ENCODE data around the gene FXYD3.

FXYD3 gene

DNA sequence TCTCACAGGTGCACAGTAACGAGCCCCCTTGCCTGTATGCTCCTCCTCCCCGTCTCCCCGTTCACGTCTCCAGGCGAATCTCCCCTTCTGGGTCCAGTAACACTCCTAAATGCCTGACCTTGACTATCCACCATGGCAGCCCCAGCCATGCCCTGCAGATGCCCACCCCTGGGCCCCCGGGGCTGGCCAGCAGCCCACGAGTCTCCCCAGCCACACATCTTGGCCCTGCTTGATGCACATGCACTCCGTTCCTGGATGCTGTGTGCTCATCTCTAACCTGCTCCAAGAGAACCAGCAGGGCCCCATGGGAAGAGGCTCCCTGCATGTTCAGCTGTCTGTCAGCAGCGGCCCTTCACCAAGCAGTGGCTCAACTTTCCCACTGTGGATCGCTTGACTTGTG is 42.1 kb upstream of the FXYD3 start:
- no peak overlapping the region for H3K4me3 ChIP-seq (ENCODE audit: low read depth, low read length)
- TF ChIP-seq, protein P1, sequence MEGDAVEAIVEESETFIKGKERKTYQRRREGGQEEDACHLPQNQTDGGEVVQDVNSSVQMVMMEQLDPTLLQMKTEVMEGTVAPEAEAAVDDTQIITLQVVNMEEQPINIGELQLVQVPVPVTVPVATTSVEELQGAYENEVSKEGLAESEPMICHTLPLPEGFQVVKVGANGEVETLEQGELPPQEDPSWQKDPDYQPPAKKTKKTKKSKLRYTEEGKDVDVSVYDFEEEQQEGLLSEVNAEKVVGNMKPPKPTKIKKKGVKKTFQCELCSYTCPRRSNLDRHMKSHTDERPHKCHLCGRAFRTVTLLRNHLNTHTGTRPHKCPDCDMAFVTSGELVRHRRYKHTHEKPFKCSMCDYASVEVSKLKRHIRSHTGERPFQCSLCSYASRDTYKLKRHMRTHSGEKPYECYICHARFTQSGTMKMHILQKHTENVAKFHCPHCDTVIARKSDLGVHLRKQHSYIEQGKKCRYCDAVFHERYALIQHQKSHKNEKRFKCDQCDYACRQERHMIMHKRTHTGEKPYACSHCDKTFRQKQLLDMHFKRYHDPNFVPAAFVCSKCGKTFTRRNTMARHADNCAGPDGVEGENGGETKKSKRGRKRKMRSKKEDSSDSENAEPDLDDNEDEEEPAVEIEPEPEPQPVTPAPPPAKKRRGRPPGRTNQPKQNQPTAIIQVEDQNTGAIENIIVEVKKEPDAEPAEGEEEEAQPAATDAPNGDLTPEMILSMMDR (IDR thresholded peaks at IDR 0.05; ENCODE audit: low read depth, low read length): no peak

DNA sequence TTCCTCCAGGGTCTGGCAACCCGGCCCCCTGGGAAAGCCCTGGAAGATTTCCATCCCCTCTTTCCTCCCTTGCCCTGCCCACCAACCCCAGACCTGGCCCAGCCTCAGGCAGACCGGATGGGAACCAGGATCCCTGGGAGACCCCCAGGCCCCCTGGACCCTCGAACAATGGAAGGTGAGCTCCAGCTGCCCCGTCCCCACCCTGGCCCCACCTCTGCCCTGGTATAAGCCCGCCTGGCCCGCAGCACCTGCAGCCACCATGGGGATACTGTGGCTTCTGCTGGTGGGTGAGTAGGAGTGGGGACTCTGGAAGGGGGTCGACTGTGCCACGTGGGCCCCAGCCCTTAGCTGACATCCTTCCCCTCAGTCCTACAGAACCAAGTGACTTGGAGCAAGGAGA is 41.7 kb upstream of the FXYD3 start:
- TF ChIP-seq, protein P1 (IDR thresholded peaks at IDR 0.05; ENCODE audit: low read depth, low read length): no peak
- no peak overlapping the region for H3K4me3 ChIP-seq (ENCODE audit: low read depth, low read length)

DNA sequence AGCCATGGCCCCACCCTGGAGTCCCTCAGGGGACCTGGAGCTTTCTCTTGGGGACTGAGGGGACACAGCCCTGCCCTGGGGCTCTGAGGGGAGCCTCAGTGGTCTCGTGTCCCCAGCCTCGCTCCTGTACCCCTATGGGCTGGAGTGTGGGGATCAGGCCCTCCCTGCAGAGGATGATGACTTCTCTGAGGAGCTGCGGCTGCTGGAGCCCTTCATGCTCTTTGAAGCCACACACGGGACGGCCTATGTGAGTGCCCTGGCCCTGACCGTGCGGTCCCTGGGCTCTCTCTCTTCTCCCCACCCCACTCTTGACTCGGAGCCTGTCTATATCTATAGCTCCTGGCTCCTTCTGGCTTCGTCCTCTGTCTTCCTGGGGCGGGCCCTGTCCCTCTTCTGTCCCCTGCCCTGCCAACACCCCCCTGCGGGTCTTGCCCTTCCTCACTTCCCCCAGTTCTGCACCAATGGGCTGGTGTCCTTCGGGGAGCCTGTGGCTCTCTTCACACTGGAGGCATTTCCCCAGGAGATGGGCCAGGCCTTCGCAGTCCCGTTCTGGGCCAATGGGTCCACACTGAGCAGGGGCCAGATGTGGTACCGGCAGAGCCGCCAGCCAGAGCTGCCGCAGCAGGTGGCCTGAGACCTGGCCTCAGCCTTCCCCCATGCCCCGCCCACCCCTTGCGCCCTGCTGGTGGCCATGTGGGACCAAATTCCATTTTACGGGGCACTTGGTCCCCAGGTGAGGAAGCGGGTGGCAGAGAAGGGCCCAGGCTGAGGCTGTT is 41.0 kb upstream of the FXYD3 start:
- TF ChIP-seq, protein P1 (IDR thresholded peaks at IDR 0.05; ENCODE audit: low read depth, low read length): no peak
- H3K4me3 ChIP-seq (ENCODE audit: low read depth, low read length): no peak overlapping the region

DNA sequence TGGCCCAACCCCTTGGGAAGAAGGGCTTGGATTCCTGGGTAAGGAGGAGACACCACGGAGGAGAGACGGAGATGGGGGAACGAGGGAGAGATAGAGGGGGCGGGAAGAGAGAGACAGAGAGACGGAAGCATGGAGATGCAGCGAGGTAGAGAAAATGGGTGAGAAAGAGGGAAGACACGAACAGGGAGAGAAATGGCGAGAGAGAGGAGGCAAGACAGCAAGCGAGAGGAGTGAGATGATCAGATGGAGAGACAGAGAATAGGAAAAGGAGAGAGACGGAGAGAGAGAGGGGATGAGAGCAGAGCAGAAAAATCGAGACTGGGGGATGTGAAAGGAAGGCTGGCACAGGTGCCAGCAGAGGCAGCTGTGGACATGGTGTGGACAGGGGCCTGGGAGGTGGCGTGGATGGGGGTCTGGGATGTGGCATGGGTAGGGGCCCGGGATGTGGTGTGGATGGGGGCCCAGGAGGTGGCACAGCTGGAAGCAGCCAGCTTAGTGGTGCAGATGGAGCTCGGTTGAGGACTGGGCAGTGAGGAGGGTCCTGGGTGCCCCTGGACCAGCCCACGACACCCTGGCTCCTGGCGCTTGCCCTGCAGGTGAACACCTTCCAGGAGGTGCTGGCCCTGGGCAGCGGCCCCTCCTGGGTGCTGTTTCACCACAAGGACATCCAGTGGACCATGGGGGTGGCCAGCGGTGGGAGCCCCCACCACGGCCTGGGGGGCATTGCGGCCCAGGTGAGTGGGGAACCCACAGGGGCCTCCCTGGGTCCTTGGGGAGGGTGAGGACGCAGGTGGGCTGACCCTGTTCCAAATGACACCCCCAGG is 40.2 kb upstream of the FXYD3 start:
- TF ChIP-seq, protein P1 (IDR thresholded peaks at IDR 0.05; ENCODE audit: low read depth, low read length): no peak
- no peak overlapping the region for H3K4me3 ChIP-seq (ENCODE audit: low read depth, low read length)

GRCh38 chr19:35076026-35076370 is 39.6 kb upstream of the FXYD3 start:
- no peak overlapping the region for H3K4me3 ChIP-seq (ENCODE audit: low read depth, low read length)
- TF ChIP-seq, protein P1 (IDR thresholded peaks at IDR 0.05; ENCODE audit: low read depth, low read length): no peak

- TF ChIP-seq, protein P1 (IDR thresholded peaks at IDR 0.05; ENCODE audit: low read depth, low read length): no peak
These were observed 39.0 kb upstream of the FXYD3 start for GRCh38 chr19:35076657-35077056.

More at GRCh38 chr19:35076657-35077056, 39.0 kb upstream of the FXYD3 start:
- H3K4me3 ChIP-seq (ENCODE audit: low read depth, low read length): no peak overlapping the region

Data from WI38 (cell line).